ENCODE measurements around the gene NCAM1. TPM values are rescaled to one million over a fixed set of nuclear protein-coding genes. Genes with fewer than 3 reads are reported as not detected.
A peak's percentile ranks its signal among the peaks of the same experiment; 100 is the strongest.

Gene NCAM1
- total RNA-seq, 1 donor from 2014 or later = 76.7 TPM

DNA sequence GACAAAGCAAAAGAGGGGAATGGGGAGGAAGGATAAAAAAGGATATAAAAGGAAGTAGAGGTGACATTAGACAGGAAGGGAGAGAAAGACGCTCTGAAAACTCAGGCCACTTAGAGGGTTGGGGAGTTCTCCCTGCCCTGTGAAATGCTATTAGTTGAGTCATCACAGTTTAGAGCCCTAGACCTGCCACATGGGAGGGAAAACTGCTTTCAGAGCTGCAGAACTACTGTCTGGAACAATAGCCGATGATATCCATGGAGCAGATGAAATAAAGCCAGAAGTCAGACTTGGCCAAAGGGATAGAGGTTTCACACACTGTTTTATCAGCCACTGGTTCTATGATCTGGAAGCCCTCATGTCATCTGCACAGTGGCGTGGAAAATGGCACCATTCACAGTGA lies 157.9 kb downstream of the NCAM1 start:
- peaks cover 3% of the 10 kb centered on the region for H3K36me3 Mint-ChIP-seq (ENCODE audit: low read depth)
- TF ChIP-seq, protein P1, sequence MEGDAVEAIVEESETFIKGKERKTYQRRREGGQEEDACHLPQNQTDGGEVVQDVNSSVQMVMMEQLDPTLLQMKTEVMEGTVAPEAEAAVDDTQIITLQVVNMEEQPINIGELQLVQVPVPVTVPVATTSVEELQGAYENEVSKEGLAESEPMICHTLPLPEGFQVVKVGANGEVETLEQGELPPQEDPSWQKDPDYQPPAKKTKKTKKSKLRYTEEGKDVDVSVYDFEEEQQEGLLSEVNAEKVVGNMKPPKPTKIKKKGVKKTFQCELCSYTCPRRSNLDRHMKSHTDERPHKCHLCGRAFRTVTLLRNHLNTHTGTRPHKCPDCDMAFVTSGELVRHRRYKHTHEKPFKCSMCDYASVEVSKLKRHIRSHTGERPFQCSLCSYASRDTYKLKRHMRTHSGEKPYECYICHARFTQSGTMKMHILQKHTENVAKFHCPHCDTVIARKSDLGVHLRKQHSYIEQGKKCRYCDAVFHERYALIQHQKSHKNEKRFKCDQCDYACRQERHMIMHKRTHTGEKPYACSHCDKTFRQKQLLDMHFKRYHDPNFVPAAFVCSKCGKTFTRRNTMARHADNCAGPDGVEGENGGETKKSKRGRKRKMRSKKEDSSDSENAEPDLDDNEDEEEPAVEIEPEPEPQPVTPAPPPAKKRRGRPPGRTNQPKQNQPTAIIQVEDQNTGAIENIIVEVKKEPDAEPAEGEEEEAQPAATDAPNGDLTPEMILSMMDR (conservative IDR thresholded peaks at IDR 0.05) = no peak
- peaks cover 18% of the 10 kb centered on the region for H3K4me1 Mint-ChIP-seq
- no peak for DNase-seq (ENCODE audit: low read depth, low spot score)
- H3K27ac Mint-ChIP-seq (ENCODE audit: unreplicated experiment) = peak overlapping the region; percentile 16
- H3K4me3 Mint-ChIP-seq = no peak overlapping the region
- H3K27me3 Mint-ChIP-seq (ENCODE audit: low read depth) = no peaks in the 10 kb centered on the region
- no peaks in the 10 kb centered on the region for H3K9me3 Mint-ChIP-seq

DNA sequence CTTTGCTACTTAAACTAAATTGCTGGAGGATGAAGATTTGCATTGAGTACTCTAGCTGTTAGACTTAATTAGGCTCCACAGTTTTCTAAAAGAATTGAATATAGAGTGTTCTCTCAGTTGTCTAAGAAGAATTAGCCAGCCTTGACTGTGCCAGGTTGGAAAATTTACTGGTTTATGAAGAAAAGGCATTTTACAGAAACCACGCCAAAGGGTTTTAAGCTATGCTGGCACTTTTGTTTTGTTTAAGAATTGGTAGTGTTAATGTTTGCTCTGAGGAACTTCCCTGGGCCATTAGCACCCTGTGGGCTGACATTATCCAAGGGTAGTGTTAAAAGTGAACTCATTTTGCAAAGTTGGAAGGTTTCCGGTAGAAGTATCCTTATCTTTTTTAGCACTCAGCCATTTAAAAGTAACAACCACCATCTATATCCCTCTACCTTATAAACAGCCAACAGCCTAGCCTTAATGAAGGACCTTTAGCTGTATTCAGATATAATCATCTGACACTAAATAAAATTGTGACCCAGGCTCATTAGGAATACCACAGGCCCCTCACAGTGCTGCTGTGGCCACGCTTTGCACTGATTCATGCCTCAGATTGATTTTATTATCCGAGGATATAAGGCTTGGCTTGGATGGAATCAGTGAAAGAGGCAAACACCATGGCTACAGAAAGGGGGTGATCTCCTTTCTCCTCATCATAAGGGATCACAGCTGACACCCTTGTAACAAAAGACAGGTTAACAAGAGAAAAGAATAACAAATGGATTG lies 158.9 kb downstream of the NCAM1 start:
- Mint-ChIP-seq H3K27ac (ENCODE audit: unreplicated experiment) (no peak overlapping the region), H3K27me3 (ENCODE audit: low read depth) (no peaks in the 10 kb centered on the region), H3K36me3 (ENCODE audit: low read depth) (peaks cover 3% of the 10 kb centered on the region), H3K9me3 (no peaks in the 10 kb centered on the region), H3K4me3 (no peak overlapping the region), H3K4me1 (peaks cover 18% of the 10 kb centered on the region)
- TF ChIP-seq, protein P1 (conservative IDR thresholded peaks at IDR 0.05) = no peak
- DNase-seq (ENCODE audit: low read depth, low spot score) = no peak

DNA sequence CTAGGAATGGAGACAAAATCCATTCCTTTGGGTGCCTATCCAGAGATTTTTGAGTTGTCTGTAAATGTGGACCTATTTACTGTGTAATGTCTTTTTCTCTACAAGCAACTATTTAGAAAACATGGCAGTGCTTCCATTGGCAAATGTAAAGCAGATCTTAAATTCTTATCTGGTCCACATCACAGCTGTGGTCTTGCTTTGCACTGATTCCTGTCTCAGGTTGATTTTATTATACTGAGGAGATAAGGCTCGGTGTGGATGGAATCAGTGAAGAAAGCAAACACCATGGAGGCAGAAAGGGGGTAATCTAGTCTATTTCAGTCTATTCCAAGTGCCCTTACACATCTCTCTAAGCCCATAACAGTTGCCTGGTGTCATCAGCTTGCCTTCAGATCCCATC lies 160.5 kb downstream of the NCAM1 start:
- Mint-ChIP-seq H3K27me3 (ENCODE audit: low read depth) (no peaks in the 10 kb centered on the region), H3K9me3 (no peaks in the 10 kb centered on the region), H3K36me3 (ENCODE audit: low read depth) (peaks cover 3% of the 10 kb centered on the region), H3K4me3 (no peak overlapping the region), H3K4me1 (peaks cover 23% of the 10 kb centered on the region), H3K27ac (ENCODE audit: unreplicated experiment) (no peak overlapping the region)
- TF ChIP-seq, protein P1 (conservative IDR thresholded peaks at IDR 0.05) = no peak
- no peak for DNase-seq (ENCODE audit: low read depth, low spot score)

DNA sequence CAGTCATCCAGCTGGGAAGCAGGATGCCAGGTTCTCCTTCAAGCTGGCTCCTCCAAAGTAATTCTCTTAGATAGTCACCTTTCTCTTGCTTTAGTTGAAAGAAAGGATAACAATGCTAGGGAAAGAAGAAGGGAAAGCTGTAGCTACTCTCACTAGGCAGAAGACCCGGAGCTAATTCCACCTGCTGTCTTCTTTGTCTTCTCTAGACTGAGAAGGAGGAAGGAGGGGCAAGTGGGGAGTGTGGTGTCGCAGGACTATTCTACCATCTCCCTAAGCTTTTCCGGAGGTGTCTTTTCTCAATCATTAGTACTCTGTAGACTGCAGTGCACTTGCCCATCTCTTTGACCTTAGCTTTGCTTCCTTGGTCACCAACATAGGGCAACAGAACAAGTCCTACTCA lies 162.8 kb downstream of the NCAM1 start:
- Mint-ChIP-seq H3K9me3 (no peaks in the 10 kb centered on the region), H3K4me1 (peaks cover 24% of the 10 kb centered on the region), H3K4me3 (no peak overlapping the region), H3K36me3 (ENCODE audit: low read depth) (peaks cover 3% of the 10 kb centered on the region), H3K27me3 (ENCODE audit: low read depth) (no peaks in the 10 kb centered on the region), H3K27ac (ENCODE audit: unreplicated experiment) (no peak overlapping the region)
- no peak for DNase-seq (ENCODE audit: low read depth, low spot score)
- TF ChIP-seq, protein P1 (conservative IDR thresholded peaks at IDR 0.05) = no peak

DNA sequence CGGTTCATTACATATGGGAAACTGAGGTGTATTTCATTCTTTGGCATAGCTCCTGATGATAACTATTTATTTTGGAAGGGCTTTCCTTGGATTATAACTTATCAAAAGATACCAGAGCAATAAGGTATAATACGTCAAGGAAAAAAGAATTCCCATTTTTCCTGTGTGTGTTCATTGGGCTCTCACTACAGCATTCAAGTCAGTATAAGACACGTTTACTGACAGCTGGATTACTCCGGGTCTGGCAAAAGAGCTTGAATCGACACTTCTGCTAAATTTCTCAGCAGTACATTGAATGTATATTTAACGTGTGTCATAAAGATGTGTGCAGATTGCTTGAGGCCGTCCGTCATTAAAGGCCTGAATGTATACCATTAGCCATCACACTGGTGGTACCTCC lies 163.4 kb downstream of the NCAM1 start:
- no peaks in the 10 kb centered on the region for H3K9me3 Mint-ChIP-seq
- TF ChIP-seq, protein P1 (conservative IDR thresholded peaks at IDR 0.05) = no peak
- DNase-seq (ENCODE audit: low read depth, low spot score) = no peak
- no peaks in the 10 kb centered on the region for H3K27me3 Mint-ChIP-seq (ENCODE audit: low read depth)
- peaks cover 3% of the 10 kb centered on the region for H3K36me3 Mint-ChIP-seq (ENCODE audit: low read depth)
- peaks cover 25% of the 10 kb centered on the region for H3K4me1 Mint-ChIP-seq
- no peak overlapping the region for H3K27ac Mint-ChIP-seq (ENCODE audit: unreplicated experiment)
- no peak overlapping the region for H3K4me3 Mint-ChIP-seq

Measured in neural crest cell (in vitro differentiated cells).